ENCODE measurements around the gene SMIM24.

SMIM24 gene

GRCh38 chr19:3466635-3467034, 13.7 kb downstream of the SMIM24 start:
- no peaks in the 10 kb centered on the region for H3K4me1 ChIP-seq (ENCODE audit: low read length)
- no peak overlapping the region for H3K4me2 ChIP-seq (ENCODE audit: low read depth, low read length)
- H3K9me3 ChIP-seq (replicated peaks; ENCODE audit: insufficient read depth, low read length), result no peaks in the 10 kb centered on the region
- H3K4me3 ChIP-seq (ENCODE audit: low read length), result no peak overlapping the region
- H2AFZ ChIP-seq (ENCODE audit: low read length), result no peak overlapping the region
- H3K9ac ChIP-seq (ENCODE audit: low read length), result no peak overlapping the region
- DNase-seq, result no peak
- H4K20me1 ChIP-seq (ENCODE audit: insufficient read depth, low read length), result no peaks in the 10 kb centered on the region
- H3K9me2 ChIP-seq (replicated peaks; ENCODE audit: insufficient read depth, low read length), result no peaks in the 10 kb centered on the region
- H3K27ac ChIP-seq (ENCODE audit: low read length), result no peak overlapping the region
- H3K79me2 ChIP-seq (ENCODE audit: low read length), result no peaks in the 10 kb centered on the region
- H3K36me3 ChIP-seq (replicated peaks; ENCODE audit: insufficient read depth, low read length), result no peaks in the 10 kb centered on the region
- no peak for TF ChIP-seq EZH2phosphoT487 (IDR thresholded peaks at IDR 0.05; ENCODE audit: low read length)
- no peak for TF ChIP-seq EZH2 (optimal IDR thresholded peaks at IDR 0.05; ENCODE audit: low read depth, low read length)
- TF ChIP-seq, protein P1, sequence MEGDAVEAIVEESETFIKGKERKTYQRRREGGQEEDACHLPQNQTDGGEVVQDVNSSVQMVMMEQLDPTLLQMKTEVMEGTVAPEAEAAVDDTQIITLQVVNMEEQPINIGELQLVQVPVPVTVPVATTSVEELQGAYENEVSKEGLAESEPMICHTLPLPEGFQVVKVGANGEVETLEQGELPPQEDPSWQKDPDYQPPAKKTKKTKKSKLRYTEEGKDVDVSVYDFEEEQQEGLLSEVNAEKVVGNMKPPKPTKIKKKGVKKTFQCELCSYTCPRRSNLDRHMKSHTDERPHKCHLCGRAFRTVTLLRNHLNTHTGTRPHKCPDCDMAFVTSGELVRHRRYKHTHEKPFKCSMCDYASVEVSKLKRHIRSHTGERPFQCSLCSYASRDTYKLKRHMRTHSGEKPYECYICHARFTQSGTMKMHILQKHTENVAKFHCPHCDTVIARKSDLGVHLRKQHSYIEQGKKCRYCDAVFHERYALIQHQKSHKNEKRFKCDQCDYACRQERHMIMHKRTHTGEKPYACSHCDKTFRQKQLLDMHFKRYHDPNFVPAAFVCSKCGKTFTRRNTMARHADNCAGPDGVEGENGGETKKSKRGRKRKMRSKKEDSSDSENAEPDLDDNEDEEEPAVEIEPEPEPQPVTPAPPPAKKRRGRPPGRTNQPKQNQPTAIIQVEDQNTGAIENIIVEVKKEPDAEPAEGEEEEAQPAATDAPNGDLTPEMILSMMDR (IDR thresholded peaks at IDR 0.05; ENCODE audit: low read length), result no peak
- no peaks in the 10 kb centered on the region for H3F3A ChIP-seq (ENCODE audit: insufficient read depth, low read length)
- peaks cover 79% of the 10 kb centered on the region for H3K27me3 ChIP-seq (replicated peaks; ENCODE audit: insufficient read depth, low read length)

DNA sequence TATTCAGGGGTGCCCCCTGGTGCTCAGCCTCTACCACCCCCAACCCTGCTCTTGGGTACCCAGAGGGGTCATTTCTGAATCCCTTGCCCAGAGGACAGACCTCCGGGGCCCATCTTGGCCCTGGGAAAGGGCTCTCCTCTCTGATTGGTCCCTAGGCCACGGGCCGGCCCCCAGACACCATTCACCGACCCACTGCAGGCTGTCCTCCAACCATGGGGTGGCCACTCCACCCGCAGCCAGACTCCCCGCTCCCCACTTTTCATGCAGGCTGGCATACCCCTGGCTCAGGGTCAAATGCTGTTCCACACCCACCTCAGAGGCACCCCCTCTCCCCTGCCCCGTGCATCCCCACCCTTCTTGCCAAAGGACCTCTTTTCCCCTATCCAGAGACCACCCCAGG, 14.8 kb downstream of the SMIM24 start:
- Histone ChIP-seq H3K4me2 (ENCODE audit: low read depth, low read length) (no peak overlapping the region), H3K9ac (ENCODE audit: low read length) (no peak overlapping the region), H3K79me2 (ENCODE audit: low read length) (no peaks in the 10 kb centered on the region), H3F3A (ENCODE audit: insufficient read depth, low read length) (no peaks in the 10 kb centered on the region), H3K36me3 (replicated peaks; ENCODE audit: insufficient read depth, low read length) (no peaks in the 10 kb centered on the region), H3K9me3 (replicated peaks; ENCODE audit: insufficient read depth, low read length) (no peaks in the 10 kb centered on the region), H3K27ac (ENCODE audit: low read length) (no peak overlapping the region), H2AFZ (ENCODE audit: low read length) (no peak overlapping the region), H3K9me2 (replicated peaks; ENCODE audit: insufficient read depth, low read length) (no peaks in the 10 kb centered on the region), H3K27me3 (replicated peaks; ENCODE audit: insufficient read depth, low read length) (peaks cover 81% of the 10 kb centered on the region), H3K4me1 (ENCODE audit: low read length) (no peaks in the 10 kb centered on the region), H3K4me3 (ENCODE audit: low read length) (no peak overlapping the region), H4K20me1 (ENCODE audit: insufficient read depth, low read length) (no peaks in the 10 kb centered on the region)
- DNase-seq, result no peak
- TF ChIP-seq EZH2phosphoT487 (IDR thresholded peaks at IDR 0.05; ENCODE audit: low read length), result no peak
- TF ChIP-seq EZH2 (optimal IDR thresholded peaks at IDR 0.05; ENCODE audit: low read depth, low read length), result no peak
- TF ChIP-seq, protein P1 (IDR thresholded peaks at IDR 0.05; ENCODE audit: low read length), result no peak

- no peaks in the 10 kb centered on the region for H3K79me2 ChIP-seq (ENCODE audit: low read length)
- TF ChIP-seq, protein P1 (IDR thresholded peaks at IDR 0.05; ENCODE audit: low read length), result no peak
- TF ChIP-seq EZH2 (optimal IDR thresholded peaks at IDR 0.05; ENCODE audit: low read depth, low read length) (no peak), EZH2phosphoT487 (IDR thresholded peaks at IDR 0.05; ENCODE audit: low read length) (no peak)
- no peaks in the 10 kb centered on the region for H3K9me2 ChIP-seq (replicated peaks; ENCODE audit: insufficient read depth, low read length)
- H3K4me2 ChIP-seq (ENCODE audit: low read depth, low read length), result no peak overlapping the region
- H3K27ac ChIP-seq (ENCODE audit: low read length), result no peak overlapping the region
- H3K4me3 ChIP-seq (ENCODE audit: low read length), result no peak overlapping the region
- no peaks in the 10 kb centered on the region for H3F3A ChIP-seq (ENCODE audit: insufficient read depth, low read length)
- no peak overlapping the region for H3K9ac ChIP-seq (ENCODE audit: low read length)
- H3K36me3 ChIP-seq (replicated peaks; ENCODE audit: insufficient read depth, low read length), result no peaks in the 10 kb centered on the region
- H4K20me1 ChIP-seq (ENCODE audit: insufficient read depth, low read length), result no peaks in the 10 kb centered on the region
- peaks cover 81% of the 10 kb centered on the region for H3K27me3 ChIP-seq (replicated peaks; ENCODE audit: insufficient read depth, low read length)
- H2AFZ ChIP-seq (ENCODE audit: low read length), result no peak overlapping the region
- H3K4me1 ChIP-seq (ENCODE audit: low read length), result no peaks in the 10 kb centered on the region
- no peaks in the 10 kb centered on the region for H3K9me3 ChIP-seq (replicated peaks; ENCODE audit: insufficient read depth, low read length)
- DNase-seq, result no peak
Observed at GRCh38 chr19:3464587-3465235, 15.6 kb downstream of the SMIM24 start.
